ENCODE results near the gene RNU1-2. TPM values are rescaled to one million over a fixed set of nuclear protein-coding genes. Genes with fewer than 3 reads are reported as not detected.
A peak's percentile ranks its signal among the peaks of the same experiment; 100 is the strongest.
"Not testable (repeated sequence)": the region's sequence is repeated elsewhere in the genome, so short reads cannot be mapped to it uniquely, and the experiment has no call there.

RNU1-2 gene
- polyA plus RNA-seq, 3 donors: not detected

DNA sequence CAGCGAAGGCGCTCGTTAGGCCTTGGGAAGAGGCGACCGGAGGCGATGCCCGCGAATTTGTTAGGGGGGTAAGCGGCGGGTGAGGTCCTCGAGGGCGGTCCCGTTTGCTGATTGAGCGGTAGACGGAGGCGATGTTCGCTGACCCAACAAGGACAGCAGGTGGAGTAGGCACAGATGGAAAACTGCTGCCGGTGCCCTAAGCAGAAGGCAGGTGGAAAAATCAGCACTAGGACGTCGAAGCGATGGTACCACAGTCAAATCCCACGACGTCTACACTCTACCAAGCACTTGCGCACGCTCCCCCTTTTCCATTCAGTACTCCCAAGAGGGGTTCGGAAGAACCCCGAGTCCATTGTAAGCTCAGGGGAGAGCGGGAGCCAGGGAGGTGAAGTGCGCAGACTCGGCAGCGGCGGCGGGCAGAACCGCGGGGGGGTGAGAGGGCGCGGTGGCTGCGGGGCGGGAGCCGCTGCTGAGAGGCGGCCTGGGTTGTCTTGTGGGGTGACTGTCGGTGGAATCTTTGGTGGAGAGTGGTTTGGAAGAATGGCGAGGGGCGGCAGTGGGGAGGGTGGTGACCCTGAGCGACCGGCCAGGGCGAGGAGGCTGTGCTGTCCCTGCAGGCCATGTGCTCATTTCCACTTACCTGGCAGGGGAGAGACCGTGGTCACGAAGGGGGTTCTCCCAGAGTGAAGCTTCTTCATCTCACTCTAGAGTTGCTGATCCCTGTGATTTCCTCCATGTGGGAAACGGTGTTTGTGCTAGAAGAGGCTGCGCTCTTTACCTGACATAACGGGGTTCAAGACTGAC is 22.5 kb upstream of the RNU1-2 start:
- H3K4me3 ChIP-seq (replicated peaks in 1 of 3; ENCODE audit: low read depth in 2 of 3, low read length in 3 of 3); H4K20me1 ChIP-seq (ENCODE audit: insufficient read depth, low read length); H3K79me2 ChIP-seq (ENCODE audit: insufficient read depth, low read length); H3K9me3 ChIP-seq (replicated peaks in 1 of 2; ENCODE audit: control insufficient read depth in 1 of 2, insufficient read depth in 1 of 2, low read length in 2 of 2); intact Hi-C loops (cut with micrococcal nuclease); H3K27ac ChIP-seq (ENCODE audit: low read depth in 1 of 2, low read length in 2 of 2); H3K4me2 ChIP-seq (replicated peaks; ENCODE audit: extremely low read depth, low read length, poor library complexity, severe bottlenecking); H3K27ac Mint-ChIP-seq; H3K36me3 Mint-ChIP-seq; H2AFZ ChIP-seq (ENCODE audit: insufficient read depth, low read depth, low read length, poor library complexity, severe bottlenecking); H3K36me3 ChIP-seq (replicated peaks in 1 of 2; ENCODE audit: control insufficient read depth in 1 of 2, insufficient read depth in 2 of 2, low read length in 2 of 2); H3K9ac ChIP-seq (ENCODE audit: insufficient read depth, low read length, poor library complexity, severe bottlenecking); H3K4me1 ChIP-seq (ENCODE audit: control insufficient read depth in 1 of 2, insufficient read depth in 2 of 2, low read length in 2 of 2): not testable (repeated sequence)
- DNase-seq: peak in 1 of 3 donors; percentile 52
- H3K4me3 Mint-ChIP-seq: peak overlapping the region; percentile 63 to 86
- peaks cover 2 to 16% (median 13%) of the 10 kb centered on the region in 7 donors for H3K9me3 Mint-ChIP-seq
- peaks cover 10% of the 10 kb centered on the region for H3K4me1 Mint-ChIP-seq
- 62% methylated on average over 16 of the region's 52 CpGs for WGBS (ENCODE audit: insufficient coverage)
- peaks cover 16 to 35% of the 10 kb centered on the region in 2 donors for H3K27me3 ChIP-seq (ENCODE audit: control insufficient read depth in 2 of 2, insufficient read depth in 2 of 2, low read length in 2 of 2)
- peaks cover 48 to 53% (median 50%) of the 10 kb centered on the region in 3 donors for H3K27me3 Mint-ChIP-seq (ENCODE audit: low read depth in 3 of 3)

DNA sequence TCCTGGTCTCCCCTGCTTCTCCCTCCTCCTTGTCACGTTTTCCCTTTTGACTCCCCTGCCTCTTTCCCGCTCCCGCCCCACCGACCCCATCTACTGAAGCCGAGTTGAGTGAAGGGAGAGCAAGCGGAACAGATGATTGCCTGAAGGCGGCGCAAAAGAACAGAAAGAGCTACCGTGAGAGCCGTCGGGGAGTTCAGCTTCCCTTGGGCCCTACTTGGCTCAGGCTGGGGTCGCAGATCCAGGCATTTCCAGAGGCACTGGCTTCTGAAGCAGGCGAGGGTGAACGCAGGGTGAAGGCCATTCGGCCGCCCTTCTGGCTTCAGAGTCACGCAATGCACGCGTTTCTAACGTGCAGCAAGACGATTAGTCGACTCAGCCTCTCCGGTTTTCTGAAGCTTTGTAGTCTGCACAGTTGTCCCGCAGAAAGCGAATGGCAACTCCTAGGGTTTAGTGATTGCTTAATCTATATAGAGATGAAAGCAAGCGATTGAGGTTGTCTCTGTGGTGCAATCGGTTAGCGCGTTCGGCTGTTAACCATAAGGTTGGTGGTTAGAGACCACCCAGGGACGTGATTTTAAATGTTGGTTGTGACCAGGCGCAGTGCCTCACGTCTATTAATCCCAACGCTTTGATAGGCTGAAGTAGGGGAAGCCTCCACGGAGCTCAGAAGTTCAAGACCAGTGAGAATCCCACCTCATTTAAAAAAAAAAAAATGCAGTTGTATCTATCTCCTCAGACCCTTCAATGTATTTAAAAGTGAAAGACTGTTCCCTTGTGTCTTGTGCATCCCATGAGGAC is 20.6 kb upstream of the RNU1-2 start:
- H3K4me2 ChIP-seq (replicated peaks; ENCODE audit: extremely low read depth, low read length, poor library complexity, severe bottlenecking); H3K9me3 ChIP-seq (replicated peaks in 1 of 2; ENCODE audit: control insufficient read depth in 1 of 2, insufficient read depth in 1 of 2, low read length in 2 of 2); H3K36me3 ChIP-seq (replicated peaks in 1 of 2; ENCODE audit: control insufficient read depth in 1 of 2, insufficient read depth in 2 of 2, low read length in 2 of 2); H3K27ac ChIP-seq (ENCODE audit: low read depth in 1 of 2, low read length in 2 of 2); DNase-seq; H3K36me3 Mint-ChIP-seq; H3K27ac Mint-ChIP-seq; H3K79me2 ChIP-seq (ENCODE audit: insufficient read depth, low read length); H3K4me1 ChIP-seq (ENCODE audit: control insufficient read depth in 1 of 2, insufficient read depth in 2 of 2, low read length in 2 of 2); intact Hi-C loops (cut with micrococcal nuclease); H2AFZ ChIP-seq (ENCODE audit: insufficient read depth, low read depth, low read length, poor library complexity, severe bottlenecking); H3K4me3 ChIP-seq (replicated peaks in 1 of 3; ENCODE audit: low read depth in 2 of 3, low read length in 3 of 3); H3K9ac ChIP-seq (ENCODE audit: insufficient read depth, low read length, poor library complexity, severe bottlenecking); H4K20me1 ChIP-seq (ENCODE audit: insufficient read depth, low read length): not testable (repeated sequence)
- WGBS (ENCODE audit: insufficient coverage): 53% methylated on average over 10 of the region's 35 CpGs
- peak overlapping the region in 1 of 2 donors; percentile 70 for H3K4me3 Mint-ChIP-seq
- H3K27me3 ChIP-seq (ENCODE audit: control insufficient read depth in 2 of 2, insufficient read depth in 2 of 2, low read length in 2 of 2): peaks cover 24 to 35% of the 10 kb centered on the region in 2 donors
- H3K27me3 Mint-ChIP-seq (ENCODE audit: low read depth in 3 of 3): peaks cover 49 to 68% (median 53%) of the 10 kb centered on the region in 3 donors
- peaks cover 10% of the 10 kb centered on the region for H3K4me1 Mint-ChIP-seq
- peaks cover 2 to 16% (median 13%) of the 10 kb centered on the region in 7 donors for H3K9me3 Mint-ChIP-seq

DNA sequence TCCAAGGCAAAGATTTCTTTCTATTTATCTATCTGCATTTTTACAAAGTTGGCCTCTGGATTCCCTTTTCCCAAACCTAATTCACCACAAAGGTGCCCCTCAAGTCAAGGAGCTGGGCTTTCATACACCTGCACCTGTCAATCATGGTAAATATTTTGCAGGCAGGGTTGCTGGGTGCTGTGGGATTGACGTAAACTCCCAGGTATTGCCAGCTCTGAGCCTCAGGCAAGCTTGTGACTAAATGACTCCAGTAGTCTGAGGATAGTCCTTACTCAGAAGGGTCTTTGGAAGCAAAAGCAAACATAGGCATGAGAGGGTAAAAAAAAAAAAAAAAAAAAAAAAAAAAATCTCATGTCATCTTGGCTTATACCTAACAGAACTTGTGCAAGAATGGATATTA is 14.0 kb upstream of the RNU1-2 start:
- H3K4me3 Mint-ChIP-seq; H4K20me1 ChIP-seq (ENCODE audit: insufficient read depth, low read length); H3K27ac ChIP-seq (ENCODE audit: low read depth in 1 of 2, low read length in 2 of 2); intact Hi-C loops (cut with micrococcal nuclease); DNase-seq; H2AFZ ChIP-seq (ENCODE audit: insufficient read depth, low read depth, low read length, poor library complexity, severe bottlenecking); H3K9me3 ChIP-seq (replicated peaks in 1 of 2; ENCODE audit: control insufficient read depth in 1 of 2, insufficient read depth in 1 of 2, low read length in 2 of 2); H3K79me2 ChIP-seq (ENCODE audit: insufficient read depth, low read length); H3K4me1 ChIP-seq (ENCODE audit: control insufficient read depth in 1 of 2, insufficient read depth in 2 of 2, low read length in 2 of 2); H3K27ac Mint-ChIP-seq; H3K4me3 ChIP-seq (replicated peaks in 1 of 3; ENCODE audit: low read depth in 2 of 3, low read length in 3 of 3); H3K36me3 Mint-ChIP-seq; H3K9ac ChIP-seq (ENCODE audit: insufficient read depth, low read length, poor library complexity, severe bottlenecking); H3K4me2 ChIP-seq (replicated peaks; ENCODE audit: extremely low read depth, low read length, poor library complexity, severe bottlenecking); H3K9me3 Mint-ChIP-seq; H3K4me1 Mint-ChIP-seq; H3K36me3 ChIP-seq (replicated peaks in 1 of 2; ENCODE audit: control insufficient read depth in 1 of 2, insufficient read depth in 2 of 2, low read length in 2 of 2): not testable (repeated sequence)
- H3K27me3 ChIP-seq (ENCODE audit: control insufficient read depth in 2 of 2, insufficient read depth in 2 of 2, low read length in 2 of 2): peaks cover 0 to 16% of the 10 kb centered on the region in 2 donors
- peaks cover 17 to 33% (median 21%) of the 10 kb centered on the region in 3 donors for H3K27me3 Mint-ChIP-seq (ENCODE audit: low read depth in 3 of 3)
- 100% methylated on average over 1 of the region's 1 CpG for WGBS (ENCODE audit: insufficient coverage)

Measured in CD14-positive monocyte (primary cell).